LNCaP clone FGC (cell line): ENCODE results near the gene MLLT1.

Experiments
- DNase-seq: peaks from one replicate; pipeline ENCODE4 v3.0.0-alpha.2; 2011; ENCODE audit warnings: low read depth
- H3K4me3 ChIP-seq: 2 replicates; pipeline ENCODE4 v1.5.1; 2011; ENCODE audit warnings: mild to moderate bottlenecking, low read depth, low read length, control low read depth
- CTCF ChIP-seq: IDR thresholded peaks from 2 replicates; pipeline ENCODE4 v1.5.1; 2012; ENCODE audit warnings: mild to moderate bottlenecking; ENCODE audit not compliant: control insufficient read depth, insufficient read depth; ENCODE audit errors: extremely low read depth

MLLT1 gene

GRCh38 chr19:6270822-6271221 is 9.0 kb downstream of the MLLT1 start:
- DNase-seq = no peak
- no peak for TF ChIP-seq CTCF
- H3K4me3 ChIP-seq = no peak overlapping the region; the same call in 1 of the 2 replicates

GRCh38 chr19:6270076-6270745 is 9.6 kb downstream of the MLLT1 start:
- no peak for TF ChIP-seq CTCF
- H3K4me3 ChIP-seq = no peak overlapping the region
- DNase-seq = no peak

GRCh38 chr19:6269101-6269886 is 10.5 kb downstream of the MLLT1 start:
- H3K4me3 ChIP-seq = no peak overlapping the region
- no peak for DNase-seq
- no peak for TF ChIP-seq CTCF

GRCh38 chr19:6268382-6268771 is 11.4 kb downstream of the MLLT1 start:
- TF ChIP-seq CTCF = no peak
- DNase-seq = no peak
- no peak overlapping the region for H3K4me3 ChIP-seq

- H3K4me3 ChIP-seq = no peak overlapping the region
- no peak for TF ChIP-seq CTCF
- DNase-seq = no peak
Observed at GRCh38 chr19:6267552-6268381, 12.0 kb downstream of the MLLT1 start.

- no peak overlapping the region for H3K4me3 ChIP-seq
- no peak for TF ChIP-seq CTCF
- no peak for DNase-seq
Observed at GRCh38 chr19:6264803-6265202, 15.0 kb downstream of the MLLT1 start.
